Measurements from ENCODE around the gene HYAL2. TPM values are rescaled to one million over a fixed set of nuclear protein-coding genes. Genes with fewer than 3 reads are reported as not detected.

HYAL2 gene
- total RNA-seq, 6 experiments from 2014 or later: 13.0 to 41.6 (median 21.2) TPM

DNA sequence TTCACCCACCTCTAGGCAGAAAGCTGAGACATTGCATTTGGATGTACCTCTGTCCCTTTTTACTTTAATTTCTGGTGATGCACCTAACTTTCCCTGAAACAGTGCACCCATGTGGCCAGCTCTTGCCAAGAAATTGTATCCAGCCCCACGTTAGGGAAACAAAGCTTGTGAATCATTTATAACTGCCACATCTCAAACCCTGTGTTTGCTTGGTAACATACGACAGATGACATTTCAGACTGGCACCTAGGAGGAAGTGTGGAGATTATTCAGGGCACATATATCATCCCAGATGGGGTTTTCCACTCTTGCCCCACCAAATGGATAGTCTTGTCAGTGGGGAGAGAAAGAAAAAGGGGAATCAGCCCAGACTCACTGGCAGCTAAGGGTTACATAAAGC lies 30.2 kb upstream of the HYAL2 start:
- intact Hi-C loops (cut with DNase I): no loop called here
- Histone ChIP-seq H3K27ac (no peak overlapping the region), H3K27me3 (no peaks in the 10 kb centered on the region), H3K4me3 (no peak overlapping the region), H3K9me3 (no peaks in the 10 kb centered on the region), H3K36me3 (peaks cover 0 to 29% (median 5%) of the 10 kb centered on the region in 4 donors), H3K4me1 (peaks cover 0 to 49% (median 27%) of the 10 kb centered on the region in 4 donors)
- 16% methylated on average over 2 of the region's 2 CpGs for WGBS (ENCODE audit: insufficient coverage, low coverage, low lambda C conversion rate, missing lambda C conversion rate)
- peak in 1 of 4 donors; percentile 20 for ATAC-seq
- no peak for DNase-seq
- TF ChIP-seq POLR2A (IDR thresholded peaks at IDR 0.05): no peak
- TF ChIP-seq, protein P1, sequence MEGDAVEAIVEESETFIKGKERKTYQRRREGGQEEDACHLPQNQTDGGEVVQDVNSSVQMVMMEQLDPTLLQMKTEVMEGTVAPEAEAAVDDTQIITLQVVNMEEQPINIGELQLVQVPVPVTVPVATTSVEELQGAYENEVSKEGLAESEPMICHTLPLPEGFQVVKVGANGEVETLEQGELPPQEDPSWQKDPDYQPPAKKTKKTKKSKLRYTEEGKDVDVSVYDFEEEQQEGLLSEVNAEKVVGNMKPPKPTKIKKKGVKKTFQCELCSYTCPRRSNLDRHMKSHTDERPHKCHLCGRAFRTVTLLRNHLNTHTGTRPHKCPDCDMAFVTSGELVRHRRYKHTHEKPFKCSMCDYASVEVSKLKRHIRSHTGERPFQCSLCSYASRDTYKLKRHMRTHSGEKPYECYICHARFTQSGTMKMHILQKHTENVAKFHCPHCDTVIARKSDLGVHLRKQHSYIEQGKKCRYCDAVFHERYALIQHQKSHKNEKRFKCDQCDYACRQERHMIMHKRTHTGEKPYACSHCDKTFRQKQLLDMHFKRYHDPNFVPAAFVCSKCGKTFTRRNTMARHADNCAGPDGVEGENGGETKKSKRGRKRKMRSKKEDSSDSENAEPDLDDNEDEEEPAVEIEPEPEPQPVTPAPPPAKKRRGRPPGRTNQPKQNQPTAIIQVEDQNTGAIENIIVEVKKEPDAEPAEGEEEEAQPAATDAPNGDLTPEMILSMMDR (IDR thresholded peaks at IDR 0.05): peak in 1 of 4 donors; percentile 16

DNA sequence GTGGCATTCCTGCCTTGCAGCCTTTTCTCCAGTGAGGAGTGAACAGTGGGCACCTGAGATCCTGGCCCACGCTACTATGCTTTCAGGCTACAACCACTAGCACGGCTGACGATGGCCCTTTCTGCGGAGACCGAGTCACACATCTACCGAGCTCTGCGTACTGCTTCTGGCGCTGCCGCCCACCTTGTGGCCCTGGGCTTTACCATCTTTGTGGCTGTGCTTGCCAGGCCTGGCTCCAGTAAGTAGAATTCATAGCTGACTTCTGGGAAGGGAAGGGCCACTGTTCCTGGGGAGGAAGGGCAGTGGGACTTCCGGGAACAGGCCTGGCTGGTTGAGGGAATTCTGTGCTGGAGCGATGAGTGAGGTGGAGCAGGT lies 28.8 kb upstream of the HYAL2 start:
- peaks cover 0 to 39% (median 16%) of the 10 kb centered on the region in 4 donors for H3K4me1 ChIP-seq
- ATAC-seq (no peak), DNase-seq (no peak)
- H3K27ac ChIP-seq: peak overlapping the region in 2 of 3 donors; percentile 43 to 92
- intact Hi-C loops (cut with DNase I): no loop called here
- H3K36me3 ChIP-seq: peaks cover 0 to 29% (median 5%) of the 10 kb centered on the region in 4 donors
- H3K27me3 ChIP-seq: no peaks in the 10 kb centered on the region
- 56% methylated on average over 2 of the region's 11 CpGs for WGBS (ENCODE audit: insufficient coverage, low coverage, low lambda C conversion rate, missing lambda C conversion rate)
- peak overlapping the region; percentile 74 to 78 (median 74) for H3K4me3 ChIP-seq
- TF ChIP-seq POLR2A (IDR thresholded peaks at IDR 0.05): no peak
- TF ChIP-seq, protein P1 (IDR thresholded peaks at IDR 0.05): no peak
- H3K9me3 ChIP-seq: no peaks in the 10 kb centered on the region

DNA sequence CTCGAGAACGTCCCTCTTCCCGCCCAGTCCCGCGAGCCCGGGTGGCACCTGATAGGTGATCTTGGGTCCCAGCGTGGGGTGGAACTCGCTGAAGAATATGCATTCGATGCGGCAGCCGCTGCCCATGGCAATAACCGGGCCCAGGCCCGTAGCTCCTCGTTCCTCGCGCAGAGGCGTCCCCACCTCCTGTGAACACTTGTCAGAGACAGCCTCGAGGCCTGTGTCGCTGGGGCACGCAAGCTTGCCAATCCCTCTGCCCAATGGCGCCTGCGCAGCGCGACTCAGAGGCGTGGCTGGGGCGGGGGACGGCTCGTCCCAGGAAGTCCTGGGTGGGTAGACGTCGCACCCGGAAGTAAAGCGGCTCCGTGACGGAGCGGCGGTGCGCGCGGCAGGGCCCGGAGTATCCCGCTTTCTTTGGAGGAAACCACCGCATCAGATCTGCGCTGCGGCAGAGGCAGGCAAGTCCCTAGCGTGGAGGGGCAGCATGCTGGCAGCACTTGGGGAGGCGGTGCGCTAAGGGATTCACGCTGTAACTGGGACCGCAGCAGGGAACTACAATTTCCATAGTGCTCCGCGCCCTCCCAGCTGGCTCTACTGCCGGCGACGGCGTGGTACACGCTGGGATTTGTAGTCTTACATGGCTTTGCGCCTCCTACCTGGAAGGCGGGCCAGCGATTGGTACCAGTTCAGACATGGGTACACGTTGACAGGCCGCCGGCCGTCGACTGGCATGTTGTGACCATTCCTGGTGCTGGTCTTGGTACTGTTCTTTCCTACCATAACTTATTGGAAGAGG lies 28.2 kb upstream of the HYAL2 start, which contains the start of the genes CYB561D2 and NPRL2:
Gene CYB561D2 (plus strand): TSS at position 336 of the 796 bp plus-strand sequence. CDS start 572 bp downstream, outside the sequence.
Gene NPRL2 (minus strand): TSS at position 249 of the 796 bp plus-strand sequence. CDS start 123 bp downstream, at position 126.
- peak; percentile 89 for TF ChIP-seq POLR2A (IDR thresholded peaks at IDR 0.05)
- TF ChIP-seq, protein P1 (IDR thresholded peaks at IDR 0.05): no peak
- no peaks in the 10 kb centered on the region for H3K9me3 ChIP-seq
- DNase-seq: peak; percentile 98 to 99 (median 99)
- intact Hi-C loops (cut with DNase I): no loop called here
- peak within 1 kb of the TSS; percentile 90 to 92 (median 91) for H3K27ac ChIP-seq
- WGBS (ENCODE audit: insufficient coverage, low coverage, low lambda C conversion rate, missing lambda C conversion rate): no CpG with 5 or more reads among the region's 64 CpGs
- H3K36me3 ChIP-seq: peaks cover 0 to 29% (median 5%) of the 10 kb centered on the region in 4 donors
- no peaks in the 10 kb centered on the region for H3K27me3 ChIP-seq
- H3K4me1 ChIP-seq: peaks cover 0 to 34% (median 12%) of the 10 kb centered on the region in 4 donors
- peak within 1 kb of the TSS; percentile 74 to 78 (median 74) for H3K4me3 ChIP-seq
- ATAC-seq: peak; percentile 83 to 94 (median 92)

DNA sequence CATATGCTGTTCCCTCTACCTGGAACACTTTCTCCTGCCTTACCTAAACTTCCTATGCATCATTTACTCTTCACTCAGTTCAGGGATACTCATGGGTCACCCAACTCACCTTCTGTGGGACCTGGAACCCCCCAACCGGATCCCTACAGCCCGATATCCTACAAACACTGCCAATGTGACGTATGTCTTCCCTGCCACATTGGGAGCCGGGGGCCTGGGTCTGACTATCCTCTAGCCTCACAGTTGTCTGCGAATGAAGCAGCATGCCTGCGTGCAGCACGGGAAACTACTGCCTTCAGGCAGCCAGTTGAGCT lies 27.6 kb upstream of the HYAL2 start:
- peaks cover 0 to 34% (median 10%) of the 10 kb centered on the region in 4 donors for H3K4me1 ChIP-seq
- H3K27ac ChIP-seq: peak overlapping the region; percentile 90 to 92 (median 91)
- peak overlapping the region; percentile 74 to 78 (median 74) for H3K4me3 ChIP-seq
- intact Hi-C loops (cut with DNase I): no loop called here
- ATAC-seq (no peak), DNase-seq (no peak)
- TF ChIP-seq POLR2A (IDR thresholded peaks at IDR 0.05): no peak
- TF ChIP-seq, protein P1 (IDR thresholded peaks at IDR 0.05): no peak
- no peaks in the 10 kb centered on the region for H3K9me3 ChIP-seq
- WGBS (ENCODE audit: insufficient coverage, low coverage, low lambda C conversion rate, missing lambda C conversion rate): 2% methylated on average over 5 of the region's 7 CpGs
- no peaks in the 10 kb centered on the region for H3K27me3 ChIP-seq
- H3K36me3 ChIP-seq: peaks cover 0 to 26% (median 5%) of the 10 kb centered on the region in 4 donors

All from right lobe of liver (tissue), 6 donors.